Prostate gland (tissue), 2 donors: Measurements from ENCODE around the gene PLPP6.

Source experiments
- CTCF ChIP-seq, 4 experiments: fragments of 200-600 bp in 2 of 4; fragments of 450-650 bp in 2 of 4; sonication (generic) in 2 of 4; IDR thresholded peaks; 1 replicate in 3 of 4; 2 replicates in 1 of 4; pipeline ENCODE4 v1.5.1; 2016 to 2019; ENCODE audit warnings: antibody characterized with exemption in 4 of 4, mild to moderate bottlenecking in 2 of 4, moderate library complexity in 2 of 4
- POLR2A ChIP-seq: fragments of 450-650 bp; IDR thresholded peaks from one replicate; pipeline ENCODE4 v1.6.1; 2016; ENCODE audit warnings: antibody characterized with exemption, mild to moderate bottlenecking
- POLR2AphosphoS5 ChIP-seq: sonication (generic); formaldehyde crosslinking; IDR thresholded peaks from one replicate; pipeline ENCODE4 v1.6.1; 2017; ENCODE audit warnings: antibody characterized with exemption

- no peak for TF ChIP-seq POLR2A
- no peak for TF ChIP-seq CTCF (IDR thresholded peaks at IDR 0.05)
- no peak for TF ChIP-seq POLR2AphosphoS5
Measured at GRCh38 chr9:4667681-4668080, 5.6 kb downstream of the PLPP6 start.
